Type B pancreatic cell (in vitro differentiated cells): ENCODE data around the gene SLC16A9. TPM values are rescaled to one million over a fixed set of nuclear protein-coding genes. Genes with fewer than 3 reads are reported as not detected.
"Not testable (repeated sequence)": the region's sequence is repeated elsewhere in the genome, so short reads cannot be mapped to it uniquely, and the experiment has no call there.

ENCODE experiments used
- DNase-seq: peaks from one replicate; pipeline ENCODE4 v3.0.0; 2021; ENCODE audit warnings: mixed read lengths; ENCODE audit not compliant: unreplicated experiment; ENCODE audit errors: extremely low spot score
- H3K27ac Mint-ChIP-seq: 2 replicates; pipeline ENCODE4 v1.8.0; 2021; ENCODE audit warnings: mild to moderate bottlenecking, mixed read lengths
- H3K27me3 Mint-ChIP-seq: 2 replicates; pipeline ENCODE4 v1.8.0; 2021; ENCODE audit warnings: mixed read lengths
- H3K36me3 Mint-ChIP-seq: 2 replicates; pipeline ENCODE4 v1.8.0; 2021; ENCODE audit warnings: mixed read lengths
- H3K4me1 Mint-ChIP-seq: one replicate; pipeline ENCODE4 v1.8.0; 2021; ENCODE audit warnings: mixed read lengths; ENCODE audit not compliant: unreplicated experiment
- H3K4me3 Mint-ChIP-seq: 2 replicates; pipeline ENCODE4 v1.8.0; 2021; ENCODE audit warnings: mild to moderate bottlenecking, mixed read lengths
- H3K9me3 Mint-ChIP-seq: 2 replicates; pipeline ENCODE4 v1.8.0; 2021; ENCODE audit warnings: mixed read lengths
- total RNA-seq: library from RNA; stranded (reverse); gene quantifications from 2 replicates; pipeline ENCODE4 v1.2.1, GENCODE V29; 2021; ENCODE audit warnings: low replicate concordance
- TF ChIP-seq, protein P1 (sequence below): fragments of 200-600 bp; sonication (generic); conservative IDR thresholded peaks from 2 replicates; pipeline ENCODE4 v1.5.0; 2021; ENCODE audit warnings: antibody characterized with exemption, mild to moderate bottlenecking

SLC16A9 gene
- total RNA-seq, 1 donor from 2014 or later = 18.2 TPM

DNA sequence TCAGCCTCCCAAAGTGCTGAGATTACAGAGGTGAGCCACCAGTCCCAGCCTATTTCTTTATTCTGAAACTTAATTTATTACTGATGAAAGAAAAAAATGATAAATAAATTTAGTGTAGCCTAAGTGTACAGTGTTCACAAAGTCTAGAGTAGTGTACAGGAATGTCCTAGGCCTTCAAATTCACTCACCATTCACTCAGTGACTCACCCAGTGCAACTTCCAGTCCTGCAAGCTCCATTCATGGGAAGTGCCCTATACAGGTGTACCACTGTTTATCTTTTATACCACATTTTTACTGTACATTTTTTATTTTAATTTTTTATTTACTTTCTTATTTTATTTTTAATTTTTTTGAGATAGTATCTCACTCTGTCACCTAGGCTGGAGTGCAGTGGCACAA is 31.4 kb upstream of the SLC16A9 start:
- Mint-ChIP-seq H3K36me3 (no peaks in the 10 kb centered on the region), H3K4me1 (peaks cover 11% of the 10 kb centered on the region), H3K4me3 (no peak overlapping the region), H3K27ac (no peak overlapping the region), H3K27me3 (no peaks in the 10 kb centered on the region), H3K9me3 (no peaks in the 10 kb centered on the region)
- DNase-seq = no peak
- TF ChIP-seq, protein P1, sequence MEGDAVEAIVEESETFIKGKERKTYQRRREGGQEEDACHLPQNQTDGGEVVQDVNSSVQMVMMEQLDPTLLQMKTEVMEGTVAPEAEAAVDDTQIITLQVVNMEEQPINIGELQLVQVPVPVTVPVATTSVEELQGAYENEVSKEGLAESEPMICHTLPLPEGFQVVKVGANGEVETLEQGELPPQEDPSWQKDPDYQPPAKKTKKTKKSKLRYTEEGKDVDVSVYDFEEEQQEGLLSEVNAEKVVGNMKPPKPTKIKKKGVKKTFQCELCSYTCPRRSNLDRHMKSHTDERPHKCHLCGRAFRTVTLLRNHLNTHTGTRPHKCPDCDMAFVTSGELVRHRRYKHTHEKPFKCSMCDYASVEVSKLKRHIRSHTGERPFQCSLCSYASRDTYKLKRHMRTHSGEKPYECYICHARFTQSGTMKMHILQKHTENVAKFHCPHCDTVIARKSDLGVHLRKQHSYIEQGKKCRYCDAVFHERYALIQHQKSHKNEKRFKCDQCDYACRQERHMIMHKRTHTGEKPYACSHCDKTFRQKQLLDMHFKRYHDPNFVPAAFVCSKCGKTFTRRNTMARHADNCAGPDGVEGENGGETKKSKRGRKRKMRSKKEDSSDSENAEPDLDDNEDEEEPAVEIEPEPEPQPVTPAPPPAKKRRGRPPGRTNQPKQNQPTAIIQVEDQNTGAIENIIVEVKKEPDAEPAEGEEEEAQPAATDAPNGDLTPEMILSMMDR = no peak

DNA sequence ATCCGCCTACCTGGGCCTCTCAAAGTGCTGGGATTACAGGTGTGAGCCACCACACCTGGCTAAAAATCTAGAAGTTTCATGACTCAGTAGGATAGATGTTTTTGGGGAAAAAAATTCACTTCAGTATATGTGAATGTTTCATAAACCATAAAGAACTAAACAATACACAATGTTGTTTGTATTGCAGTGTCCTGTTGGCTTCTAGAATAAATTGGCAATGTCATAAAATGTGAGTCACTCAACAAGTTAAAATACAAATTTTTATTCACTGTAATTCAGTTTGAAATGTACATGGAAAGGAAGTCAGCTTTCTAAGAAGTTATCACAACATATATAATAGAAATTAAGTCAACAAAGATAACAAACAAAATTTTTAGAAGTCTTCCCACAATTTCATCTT is 27.1 kb upstream of the SLC16A9 start:
- no peak overlapping the region for H3K27ac Mint-ChIP-seq
- H3K4me1 Mint-ChIP-seq = peaks cover 16% of the 10 kb centered on the region
- TF ChIP-seq, protein P1 = no peak
- no peak overlapping the region for H3K4me3 Mint-ChIP-seq
- no peaks in the 10 kb centered on the region for H3K27me3 Mint-ChIP-seq
- DNase-seq = no peak
- H3K9me3 Mint-ChIP-seq = no peaks in the 10 kb centered on the region
- no peaks in the 10 kb centered on the region for H3K36me3 Mint-ChIP-seq

DNA sequence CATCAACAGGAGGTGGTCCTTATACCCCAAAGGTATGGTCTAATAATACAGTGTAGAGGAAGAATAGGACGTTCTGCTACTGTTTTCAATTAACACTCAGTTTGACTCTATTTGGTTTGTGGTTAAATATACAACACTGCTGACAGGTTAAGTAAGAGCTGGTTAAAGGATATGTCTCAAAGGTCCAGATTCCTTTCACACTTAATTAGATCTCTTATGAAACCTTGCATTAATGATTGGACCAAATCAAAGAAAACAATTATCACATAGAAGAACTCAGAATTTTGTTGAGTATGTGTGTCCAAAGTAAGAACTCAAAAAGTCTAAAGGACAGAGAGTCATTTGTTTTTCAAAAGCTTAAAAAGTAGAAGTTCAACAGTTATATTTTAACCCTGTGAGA is 25.6 kb upstream of the SLC16A9 start:
- Mint-ChIP-seq H3K9me3 (no peaks in the 10 kb centered on the region), H3K4me1 (peaks cover 16% of the 10 kb centered on the region)
- TF ChIP-seq, protein P1 = no peak

DNA sequence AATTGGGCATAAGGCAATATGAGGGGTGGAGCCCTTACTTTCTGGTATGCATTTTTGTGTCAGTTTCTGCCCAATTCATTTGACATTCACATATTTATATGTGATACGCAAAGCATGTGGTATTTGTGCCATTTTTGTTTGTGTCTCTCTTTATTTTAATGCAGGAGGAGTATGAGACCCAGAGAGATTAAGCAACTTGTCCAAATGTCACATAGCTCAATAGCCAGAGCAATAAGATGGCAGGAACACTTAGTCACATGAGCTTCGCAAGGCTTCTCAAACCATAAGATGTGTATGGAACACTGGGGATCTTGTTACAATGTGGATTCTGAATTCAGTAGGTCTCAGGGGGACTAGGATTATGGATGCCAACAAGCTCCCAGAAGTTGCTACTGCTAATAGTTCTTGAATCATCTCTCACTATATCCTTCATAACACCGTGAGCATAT is 24.4 kb upstream of the SLC16A9 start:
- Mint-ChIP-seq H3K4me3 (no peak overlapping the region), H3K4me1 (peaks cover 16% of the 10 kb centered on the region), H3K27ac (no peak overlapping the region), H3K36me3 (no peaks in the 10 kb centered on the region), H3K9me3 (no peaks in the 10 kb centered on the region), H3K27me3 (peaks cover 2% of the 10 kb centered on the region)
- TF ChIP-seq, protein P1 = no peak
- DNase-seq = no peak

More for the DNA sequence above, 25.6 kb upstream of the SLC16A9 start:
- DNase-seq = no peak
- no peak overlapping the region for H3K27ac Mint-ChIP-seq
- H3K4me3 Mint-ChIP-seq = no peak overlapping the region
- peaks cover 2% of the 10 kb centered on the region for H3K27me3 Mint-ChIP-seq
- H3K36me3 Mint-ChIP-seq = no peaks in the 10 kb centered on the region

DNA sequence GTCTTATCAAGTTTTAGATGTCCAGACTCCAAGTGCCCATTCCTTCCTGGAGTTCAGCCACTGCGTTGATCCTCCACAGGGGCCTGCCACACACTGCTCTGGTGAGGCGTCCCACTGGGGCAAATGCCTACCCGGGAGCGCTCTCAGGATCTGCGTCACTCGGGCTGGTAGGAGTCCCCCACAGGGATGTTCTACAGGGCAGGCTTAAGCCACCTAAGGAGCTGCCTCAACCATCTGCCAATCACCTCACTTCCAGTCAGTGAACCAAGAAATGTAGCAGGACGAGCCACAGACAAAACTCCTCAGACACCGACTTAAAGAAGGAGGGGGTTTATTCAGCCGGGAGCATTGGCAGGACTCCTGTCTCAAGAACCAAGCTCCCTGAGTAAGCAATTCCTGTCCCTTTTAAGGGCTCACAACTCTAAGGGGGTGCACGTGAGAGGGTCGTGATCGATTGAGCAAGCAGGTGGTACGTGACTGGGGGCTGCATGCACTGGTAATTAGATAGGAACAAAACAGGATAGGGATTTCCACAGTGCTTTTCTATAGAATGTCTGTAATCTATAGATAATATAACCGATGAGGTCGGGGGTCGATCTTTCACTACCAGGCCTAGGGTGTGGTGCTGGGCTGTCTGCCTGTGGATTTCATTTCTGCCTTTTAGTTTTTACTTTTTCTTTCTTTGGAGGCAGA is 23.8 kb upstream of the SLC16A9 start:
- not testable (repeated sequence) for H3K27me3 Mint-ChIP-seq, H3K27ac Mint-ChIP-seq, H3K36me3 Mint-ChIP-seq, DNase-seq, H3K9me3 Mint-ChIP-seq, H3K4me3 Mint-ChIP-seq
- peaks cover 15% of the 10 kb centered on the region for H3K4me1 Mint-ChIP-seq

DNA sequence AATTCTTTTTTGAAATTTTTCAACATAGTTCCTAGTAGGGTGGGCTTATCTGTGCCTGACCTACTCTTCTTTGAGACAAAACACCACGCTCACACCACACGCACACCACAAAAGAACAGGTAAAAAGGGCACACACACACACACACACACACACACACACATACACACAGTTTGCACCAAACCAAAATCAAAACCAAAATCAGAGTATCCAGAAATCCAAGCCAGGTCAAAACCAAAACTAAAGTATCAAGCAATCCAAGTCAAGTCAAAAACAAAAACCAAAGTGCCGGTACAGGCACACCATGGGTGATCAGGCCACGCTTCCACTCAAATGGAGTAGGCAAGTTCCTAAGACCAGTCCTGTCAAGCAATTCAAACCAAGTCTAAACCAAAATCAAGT is 23.2 kb upstream of the SLC16A9 start:
- peak overlapping the region; percentile 73 for H3K27ac Mint-ChIP-seq
- not testable (repeated sequence) for H3K36me3 Mint-ChIP-seq, H3K4me1 Mint-ChIP-seq, DNase-seq, H3K4me3 Mint-ChIP-seq, H3K27me3 Mint-ChIP-seq, H3K9me3 Mint-ChIP-seq

DNA sequence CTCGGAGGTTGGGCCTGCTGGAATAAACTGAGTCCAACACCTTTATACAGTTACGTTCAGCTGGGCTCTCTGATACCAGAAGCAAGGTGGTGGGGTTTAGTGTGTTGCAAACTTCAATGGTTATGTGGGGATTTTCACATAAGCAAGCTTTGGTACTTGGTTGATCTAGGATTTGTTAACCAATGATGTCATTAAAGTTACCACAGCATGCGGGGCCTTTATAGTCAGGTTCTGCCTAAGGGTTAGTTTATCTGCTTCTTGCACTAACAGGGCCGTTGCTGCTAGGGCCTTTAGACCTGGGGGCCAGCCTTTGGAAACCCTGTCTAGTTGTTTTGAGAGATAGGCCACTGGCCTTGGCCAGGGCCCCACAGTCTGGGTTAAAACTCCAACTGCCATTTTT is 19.5 kb upstream of the SLC16A9 start:
- H3K27me3 Mint-ChIP-seq, H3K36me3 Mint-ChIP-seq, H3K4me1 Mint-ChIP-seq, H3K27ac Mint-ChIP-seq, H3K4me3 Mint-ChIP-seq, DNase-seq, H3K9me3 Mint-ChIP-seq: not testable (repeated sequence)
